Dedifferentiated amniotic fluid mesenchymal stem cell (primary cell): ENCODE measurements around the gene SETD2.

Experiments
- DNase-seq: peaks from one replicate; pipeline ENCODE4 v3.0.0-alpha.2; 2016; ENCODE audit errors: extremely low spot score

Gene SETD2

GRCh38 chr3:46998121-46998851 is 165.6 kb downstream of the SETD2 start:
- no peak for DNase-seq

DNA sequence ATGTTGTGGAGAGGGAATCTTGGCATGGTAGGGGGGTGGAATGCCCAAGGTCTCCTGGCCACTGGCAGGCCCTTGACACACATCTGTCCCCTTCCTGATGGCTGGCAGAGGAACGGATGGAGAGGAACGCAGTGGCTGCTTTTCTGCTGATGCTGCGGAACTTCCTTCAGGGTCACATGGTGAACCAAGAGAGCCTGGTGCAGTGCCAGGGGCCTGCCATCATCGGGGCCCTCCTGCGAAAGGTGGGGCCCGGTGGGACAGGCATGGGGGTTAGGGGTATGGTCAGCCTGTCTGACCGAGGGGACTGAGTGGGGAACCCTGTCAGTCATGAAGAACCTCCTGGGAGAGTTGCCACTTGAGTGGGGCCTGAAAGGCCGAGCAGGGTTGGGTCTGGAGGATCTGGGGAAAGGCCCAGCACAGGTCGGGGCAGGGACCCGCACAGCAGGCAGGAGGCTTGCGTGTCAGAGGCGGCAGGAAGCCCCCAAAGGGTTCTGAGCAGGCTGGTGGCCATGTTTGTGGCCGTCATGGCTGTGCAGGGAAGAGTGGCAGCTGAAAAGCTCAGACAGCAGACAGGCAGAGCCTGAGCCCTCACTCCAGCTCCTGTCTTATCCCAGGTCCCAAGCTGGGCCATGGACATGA is 166.3 kb downstream of the SETD2 start:
- DNase-seq = no peak

GRCh38 chr3:46996689-46997452 is 167.0 kb downstream of the SETD2 start:
- DNase-seq = no peak

GRCh38 chr3:46995901-46996562 is 167.9 kb downstream of the SETD2 start:
- no peak for DNase-seq

DNA sequence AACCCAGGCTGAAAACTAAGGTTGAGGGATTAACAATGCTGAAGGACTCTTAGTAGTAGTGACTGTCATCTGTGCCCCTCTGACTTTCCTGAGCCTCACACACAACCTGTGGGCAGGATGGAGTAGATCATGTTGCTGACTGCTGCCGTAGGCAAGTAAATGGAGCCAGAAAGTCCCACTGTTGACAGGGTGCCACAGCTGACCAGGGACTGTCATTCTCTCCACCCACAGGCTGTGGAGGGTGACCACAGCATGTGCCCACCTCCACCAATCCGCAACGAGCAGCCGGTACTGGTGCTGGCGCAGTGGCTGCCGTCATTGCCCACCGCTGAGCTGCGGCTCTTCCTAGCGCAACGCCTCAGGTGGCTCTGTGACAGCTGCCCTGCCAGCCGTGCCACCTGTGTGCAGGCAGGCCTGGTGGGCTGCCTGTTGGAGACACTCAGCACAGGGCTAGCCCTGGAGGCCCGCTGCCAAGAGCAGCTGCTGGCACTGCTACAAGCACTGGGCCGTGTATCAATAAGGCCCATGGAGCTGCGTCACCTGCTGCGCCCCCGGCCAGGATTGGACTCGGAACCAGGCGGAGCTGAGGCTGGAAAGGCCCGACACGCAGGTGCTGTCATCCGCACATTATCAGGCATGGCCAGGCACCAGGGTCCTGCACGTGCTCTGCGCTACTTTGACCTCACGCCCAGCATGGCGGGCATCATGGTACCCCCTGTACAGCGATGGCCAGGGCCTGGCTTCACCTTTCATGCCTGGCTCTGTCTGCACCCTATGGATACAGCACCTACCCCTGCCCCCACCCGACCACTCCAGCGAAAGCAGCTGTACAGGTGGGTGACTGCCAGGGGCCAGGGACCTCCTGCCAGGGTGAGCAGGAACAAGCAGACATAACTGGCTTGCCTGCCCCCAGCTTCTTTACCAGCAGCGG is 168.8 kb downstream of the SETD2 start:
- DNase-seq = no peak

DNA sequence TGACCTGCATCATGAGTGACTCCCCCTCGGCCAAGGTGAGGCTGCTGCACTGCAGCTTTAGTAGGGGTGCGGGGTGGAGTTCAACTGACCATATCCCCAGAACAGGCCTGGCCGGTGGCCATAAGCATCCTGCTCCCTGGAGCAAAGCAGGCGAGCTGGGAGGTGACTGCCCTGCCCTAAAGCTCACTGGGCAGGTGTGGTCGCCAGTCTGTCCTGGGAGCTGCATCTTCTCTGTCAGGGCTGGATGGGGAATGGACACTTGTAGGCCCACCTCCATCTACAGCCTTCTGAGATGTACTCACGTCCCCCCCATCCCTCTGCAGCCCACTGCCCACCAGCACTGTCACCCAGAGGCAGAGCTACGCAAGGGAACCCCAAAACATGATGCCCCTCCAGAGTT is 169.9 kb downstream of the SETD2 start:
- DNase-seq = no peak

DNA sequence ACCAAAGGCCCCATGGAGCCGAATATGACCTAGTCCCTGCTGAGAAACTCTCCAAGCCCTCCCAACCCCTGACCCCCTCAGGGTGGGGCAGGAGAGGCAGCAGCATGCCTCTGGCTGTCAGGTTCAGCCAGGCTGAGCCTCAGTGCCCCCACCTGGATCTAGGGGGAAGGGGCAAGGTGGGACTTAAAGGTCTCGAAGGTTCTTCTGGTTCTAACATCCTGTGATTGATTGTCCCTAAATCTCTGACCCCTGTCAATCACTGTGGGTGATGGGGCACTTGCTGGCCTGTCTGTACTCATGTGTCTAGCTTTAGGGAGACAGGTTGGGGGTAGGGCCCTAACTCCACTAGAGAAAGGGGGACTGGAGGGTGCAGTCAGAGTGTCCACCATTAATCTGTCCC is 170.6 kb downstream of the SETD2 start:
- DNase-seq = no peak

DNA sequence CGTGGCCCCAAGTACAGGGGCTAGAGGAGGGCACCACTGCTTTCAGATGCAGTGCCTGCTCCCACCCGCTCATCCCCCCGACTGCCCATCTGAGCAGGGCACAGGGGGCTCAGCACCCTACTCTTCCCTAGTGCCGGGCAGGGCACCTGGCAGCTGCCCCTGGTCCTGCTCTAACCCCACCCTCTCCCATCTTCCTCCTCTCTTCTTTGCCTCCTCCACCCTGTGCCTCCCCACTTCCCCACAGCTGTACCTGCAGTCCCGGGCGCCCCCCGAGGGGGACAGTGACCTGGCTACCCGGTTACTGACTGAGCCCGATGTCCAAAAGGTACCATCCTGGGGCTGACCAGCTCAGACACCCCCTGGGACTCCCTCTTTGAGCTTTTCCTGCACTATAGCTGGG is 171.7 kb downstream of the SETD2 start:
- no peak for DNase-seq

- DNase-seq = no peak
Observed at GRCh38 chr3:46991406-46992165, 172.3 kb downstream of the SETD2 start.

DNA sequence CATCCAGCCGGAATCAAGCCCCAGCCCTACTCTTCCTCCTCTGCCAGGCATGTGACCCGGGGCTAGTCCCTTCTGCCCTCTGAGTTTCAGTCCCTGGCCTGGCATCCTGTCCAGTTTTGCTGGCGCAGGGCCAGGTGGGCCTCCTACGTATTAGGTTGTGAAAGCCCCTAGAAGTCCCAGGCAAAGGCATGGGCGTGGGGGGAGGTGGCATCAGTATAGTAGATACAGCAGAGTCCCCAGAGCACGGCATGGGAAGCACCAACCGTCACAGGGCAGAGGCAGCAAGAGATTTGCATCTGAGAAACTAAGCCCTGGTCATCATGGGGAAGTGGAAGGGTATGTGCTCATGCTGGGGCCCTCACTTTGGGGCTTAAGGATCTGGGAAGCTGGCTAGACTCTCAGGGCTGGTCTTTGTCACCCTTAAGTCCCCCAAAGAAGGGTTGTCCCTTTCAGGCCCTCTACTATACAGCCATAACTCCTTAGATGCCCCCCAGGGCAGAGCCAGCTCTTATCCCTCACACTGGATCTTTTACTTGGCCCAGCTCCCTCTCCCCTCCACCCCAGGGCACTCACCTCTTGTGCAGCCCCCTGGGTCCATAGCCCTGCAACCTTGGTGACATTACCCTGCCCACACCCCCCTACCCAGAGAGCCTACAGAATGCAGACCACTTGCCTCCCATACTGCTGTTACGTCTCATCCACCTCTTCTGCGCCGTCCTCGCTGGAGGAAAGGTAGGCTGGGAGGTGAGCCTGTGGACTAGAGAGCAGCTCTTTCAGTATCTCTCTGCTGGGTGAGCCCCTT is 173.1 kb downstream of the SETD2 start:
- no peak for DNase-seq

GRCh38 chr3:46989146-46989810 is 174.6 kb downstream of the SETD2 start:
- no peak for DNase-seq

DNA sequence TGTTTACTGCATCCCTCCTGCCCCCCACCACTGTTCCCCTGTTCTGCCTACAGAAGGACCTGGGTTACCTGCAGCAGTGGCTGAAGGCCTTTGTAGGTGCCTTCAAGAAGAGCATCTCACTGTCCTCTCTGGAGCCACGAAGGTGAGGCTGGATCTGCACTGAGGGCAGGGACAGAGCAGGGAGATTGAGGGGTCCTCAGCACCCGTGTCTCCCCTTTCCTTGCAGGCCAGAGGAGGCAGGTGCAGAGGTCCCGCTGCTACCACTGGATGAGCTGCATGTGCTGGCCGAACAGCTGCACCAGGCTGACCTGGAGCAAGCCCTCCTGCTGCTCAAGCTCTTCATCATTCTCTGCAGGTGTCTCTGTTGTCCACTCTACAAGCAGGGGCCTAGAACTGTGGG is 175.3 kb downstream of the SETD2 start:
- no peak for DNase-seq

GRCh38 chr3:46987743-46988401 is 176.0 kb downstream of the SETD2 start:
- no peak for DNase-seq

GRCh38 chr3:46987319-46987742 is 176.6 kb downstream of the SETD2 start:
- DNase-seq = no peak

GRCh38 chr3:46986782-46987310 is 177.1 kb downstream of the SETD2 start:
- no peak for DNase-seq

- DNase-seq = no peak
Observed at GRCh38 chr3:46986055-46986730, 177.7 kb downstream of the SETD2 start.

DNA sequence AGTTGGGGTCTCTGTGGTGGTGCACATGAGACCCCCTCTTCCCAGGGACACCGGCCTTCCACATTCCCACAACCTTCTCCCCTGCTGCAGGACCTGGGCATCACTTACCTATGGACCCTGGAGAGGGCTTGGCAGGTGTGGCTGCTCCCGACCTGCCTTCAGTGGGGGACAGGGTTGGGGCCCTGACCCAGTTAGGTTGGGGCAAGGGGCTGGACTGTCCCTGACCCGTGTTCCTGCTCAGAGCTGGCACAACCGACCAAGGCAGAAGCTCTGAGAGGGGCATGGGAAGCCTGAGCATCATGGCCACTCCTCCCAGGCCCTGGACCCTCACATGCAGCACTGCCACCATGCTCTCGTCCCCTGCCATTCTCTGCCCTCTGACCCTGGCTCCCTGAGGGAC is 178.3 kb downstream of the SETD2 start:
- no peak for DNase-seq
